MM.1S (cell line): ENCODE results near the gene RAB3D.

Source experiments
- CTCF ChIP-seq: fragments of 300-600 bp; sonication (generic); IDR thresholded peaks from 2 replicates; pipeline ENCODE4 v1.5.1; 2016; ENCODE audit warnings: antibody characterized with exemption, low read length, mixed read lengths
- EZH2 ChIP-seq: fragments of 300-600 bp; sonication (generic); optimal IDR thresholded peaks from 2 replicates; pipeline ENCODE3; 2017; ENCODE audit warnings: low read depth, mild to moderate bottlenecking, antibody characterized with exemption, low read length, mixed read lengths
- EZH2phosphoT487 ChIP-seq: fragments of 300-600 bp; sonication (generic); IDR thresholded peaks from 2 replicates; pipeline ENCODE4 v1.6.1; 2018; ENCODE audit warnings: antibody characterized with exemption, low read length

- TF ChIP-seq CTCF (no peak), EZH2 (no peak), EZH2phosphoT487 (no peak)
Measured at GRCh38 chr19:11370744-11371143, 31.3 kb upstream of the RAB3D start.
